ENCODE data around the gene MACROD2. TPM values are rescaled to one million over a fixed set of nuclear protein-coding genes. Genes with fewer than 3 reads are reported as not detected.

Gene MACROD2
- total RNA-seq, 1 donor from 2014 or later: 3.5 TPM

GRCh38 chr20:14800707-14801425, 805.5 kb downstream of the MACROD2 start:
- Histone ChIP-seq H3K4me3 (no peak overlapping the region), H3K27ac (no peak overlapping the region), H3K4me1 (no peaks in the 10 kb centered on the region), H3K27me3 (no peaks in the 10 kb centered on the region), H3K36me3 (no peaks in the 10 kb centered on the region), H3K9me3 (no peaks in the 10 kb centered on the region)
- TF ChIP-seq CTCF (IDR thresholded peaks at IDR 0.05): no peak
- intact Hi-C loops (cut with DNase I): no loop called here
- no peak for DNase-seq (ENCODE audit: low spot score in 2 of 2)

GRCh38 chr20:14801591-14802325, 806.4 kb downstream of the MACROD2 start:
- no peaks in the 10 kb centered on the region for H3K36me3 ChIP-seq
- no peaks in the 10 kb centered on the region for H3K9me3 ChIP-seq
- H3K27ac ChIP-seq: no peak overlapping the region
- H3K4me3 ChIP-seq: no peak overlapping the region
- no peaks in the 10 kb centered on the region for H3K4me1 ChIP-seq
- intact Hi-C loops (cut with DNase I): no loop called here
- DNase-seq (ENCODE audit: low spot score in 2 of 2): no peak
- H3K27me3 ChIP-seq: no peaks in the 10 kb centered on the region
- no peak for TF ChIP-seq CTCF (IDR thresholded peaks at IDR 0.05)

GRCh38 chr20:14807224-14807623, 811.9 kb downstream of the MACROD2 start:
- no peak overlapping the region for H3K4me3 ChIP-seq
- no peak for TF ChIP-seq CTCF (IDR thresholded peaks at IDR 0.05)
- no peaks in the 10 kb centered on the region for H3K9me3 ChIP-seq
- no peak overlapping the region for H3K27ac ChIP-seq
- DNase-seq (ENCODE audit: low spot score in 2 of 2): no peak
- H3K27me3 ChIP-seq: no peaks in the 10 kb centered on the region
- intact Hi-C loops (cut with DNase I): no loop called here
- no peaks in the 10 kb centered on the region for H3K36me3 ChIP-seq
- H3K4me1 ChIP-seq: no peaks in the 10 kb centered on the region

GRCh38 chr20:14815340-14815739, 820.0 kb downstream of the MACROD2 start:
- no peak for DNase-seq (ENCODE audit: low spot score in 2 of 2)
- Histone ChIP-seq H3K27me3 (no peaks in the 10 kb centered on the region), H3K9me3 (no peaks in the 10 kb centered on the region), H3K4me3 (no peak overlapping the region), H3K36me3 (no peaks in the 10 kb centered on the region), H3K4me1 (no peaks in the 10 kb centered on the region), H3K27ac (no peak overlapping the region)
- TF ChIP-seq CTCF (IDR thresholded peaks at IDR 0.05): no peak
- intact Hi-C loops (cut with DNase I): no loop called here

- intact Hi-C loops (cut with DNase I): no loop called here
Observed at GRCh38 chr20:14816471-14816870, 821.2 kb downstream of the MACROD2 start.

More at GRCh38 chr20:14816471-14816870, 821.2 kb downstream of the MACROD2 start:
- no peak for DNase-seq (ENCODE audit: low spot score in 2 of 2)
- Histone ChIP-seq H3K4me1 (no peaks in the 10 kb centered on the region), H3K36me3 (no peaks in the 10 kb centered on the region), H3K4me3 (no peak overlapping the region), H3K27ac (no peak overlapping the region), H3K9me3 (no peaks in the 10 kb centered on the region), H3K27me3 (no peaks in the 10 kb centered on the region)
- no peak for TF ChIP-seq CTCF (IDR thresholded peaks at IDR 0.05)
